Adipose tissue (tissue), 3 donors: ENCODE data around the gene CIB1. TPM values are rescaled to one million over a fixed set of nuclear protein-coding genes. Genes with fewer than 3 reads are reported as not detected.

Experiments used
- H3K27ac ChIP-seq: one replicate; pipeline ENCODE4 v1.5.1; 2013; ENCODE audit warnings: low read depth, low read length
- WGBS, 3 donors: extraction: QIAGEN DNeasy Blood & Tissue Kit; methylation state at CpG; one replicate each; pipeline ENCODE4 v1.1.7; 2013; 5-methylcytosine and 5-hydroxymethylcytosine counted together
- polyA plus RNA-seq, 3 donors: library from polyadenylated mRNA; stranded (reverse); fragments of 200-250 nt; gene quantifications; one replicate each; pipeline ENCODE4 v1.2.3, GENCODE V29; 2013
- donor health status: healthy with polysubstance abuse.
- donor health status: Bipolar disorder and iron deficiency.
- donor health status: healthy.

Gene CIB1
- polyA plus RNA-seq, 3 donors: 105 to 188 (median 112) TPM

DNA sequence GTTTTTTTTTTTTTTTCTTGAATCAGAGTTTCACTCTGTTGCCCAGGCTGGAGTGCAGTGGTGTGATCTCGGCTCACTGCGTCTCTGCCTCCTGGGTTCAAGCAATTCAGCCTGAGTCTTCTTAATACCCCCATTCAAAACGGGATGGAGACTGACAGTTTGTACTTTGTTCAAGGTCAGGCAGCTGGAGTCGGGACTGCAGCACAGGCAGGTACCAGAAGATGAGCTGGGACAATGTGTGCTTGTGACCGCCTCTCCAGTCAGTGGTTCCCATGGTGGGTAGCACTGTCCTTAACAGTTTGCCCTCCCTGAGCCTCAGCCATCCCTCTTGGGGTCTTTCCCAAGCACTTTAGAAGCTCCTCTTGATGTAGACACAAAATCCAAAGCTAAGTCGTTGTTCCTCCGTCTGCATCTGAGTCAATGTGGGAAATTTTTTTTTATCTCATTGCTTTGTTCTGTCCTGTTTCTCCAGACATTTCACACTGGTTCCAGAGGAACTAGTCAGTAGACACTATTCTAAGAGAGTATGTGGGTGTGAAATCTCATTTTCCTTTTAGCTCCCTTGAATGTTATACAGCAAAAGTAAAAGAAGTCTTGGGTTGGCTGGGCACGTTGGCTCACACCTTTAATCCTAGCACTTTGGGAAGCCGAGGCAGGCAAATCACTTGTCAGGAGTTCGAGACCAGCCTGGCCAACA is 10.3 kb upstream of the CIB1 start:
- H3K27ac ChIP-seq: no peak overlapping the region
- 78 to 91% (median 89%) methylated on average over 10 of the region's 10 CpGs for WGBS, 3 donors

- H3K27ac ChIP-seq: no peak overlapping the region
- WGBS, 3 donors: 85 to 87% (median 86%) methylated on average over 22 of the region's 22 CpGs
These were observed 7.8 kb upstream of the CIB1 start for GRCh38 chr15:90241343-90242192.

- H3K27ac ChIP-seq: no peak overlapping the region
- WGBS, 3 donors: 89 to 93% (median 92%) methylated on average over 8 of the region's 8 CpGs
These were observed 7.1 kb upstream of the CIB1 start for GRCh38 chr15:90240856-90241255.

GRCh38 chr15:90239371-90239770 is 5.6 kb upstream of the CIB1 start:
- 76 to 92% (median 80%) methylated on average over 3 of the region's 3 CpGs for WGBS, 3 donors
- no peak overlapping the region for H3K27ac ChIP-seq

- WGBS, 3 donors: 3 to 4% (median 4%) methylated on average over 43 to 49 of the region's 49 CpGs
These were observed 601 bp upstream of the CIB1 start, which contains the start of gene GDPGP1 for GRCh38 chr15:90234096-90234988. Gene GDPGP1 (plus strand): TSS chr15:90234209. CDS start chr15:90240909, 6,700 bp downstream.

GRCh38 chr15:90232941-90233386 is 777 bp downstream of the CIB1 start:
- 5 to 14% (median 8%) methylated on average over 9 of the region's 9 CpGs for WGBS, 3 donors
- H3K27ac ChIP-seq: no peak overlapping the region

More at GRCh38 chr15:90234096-90234988, 601 bp upstream of the CIB1 start, which contains the start of gene GDPGP1:
- H3K27ac ChIP-seq: peak within 1 kb of the TSS; percentile 30

GRCh38 chr15:90232196-90232595 is 1.5 kb downstream of the CIB1 start:
- WGBS, 3 donors: 41 to 89% (median 89%) methylated on average over 13 of the region's 13 CpGs
- H3K27ac ChIP-seq: no peak overlapping the region

- H3K27ac ChIP-seq: no peak overlapping the region
These were observed 2.4 kb downstream of the CIB1 start for GRCh38 chr15:90231028-90232017.

DNA sequence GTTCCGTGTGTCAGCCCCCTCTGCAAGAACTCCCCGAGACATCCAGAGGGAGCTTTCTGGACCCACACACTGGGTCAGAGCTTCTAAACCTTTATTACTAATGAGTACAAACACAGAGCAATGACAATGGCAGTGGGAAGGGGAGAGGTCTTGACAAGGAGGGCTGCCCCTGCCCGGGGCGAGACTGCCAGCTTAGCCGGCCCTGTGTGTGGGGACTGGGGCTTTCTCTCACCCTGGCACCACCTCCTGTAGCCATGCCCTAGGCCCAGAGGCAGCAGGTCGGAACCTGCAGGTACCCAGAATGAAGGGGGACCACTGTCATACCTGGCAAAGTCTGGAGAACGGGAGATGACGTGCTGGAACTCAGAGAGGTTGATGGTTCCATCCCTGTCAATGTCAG is 3.1 kb downstream of the CIB1 start:
- WGBS, 3 donors: 38 to 95% (median 80%) methylated on average over 8 of the region's 8 CpGs

More at GRCh38 chr15:90231028-90232017, 2.4 kb downstream of the CIB1 start:
- 39 to 60% (median 52%) methylated on average over 27 of the region's 27 CpGs for WGBS, 3 donors

GRCh38 chr15:90230071-90230494 is 3.7 kb downstream of the CIB1 start:
- no peak overlapping the region for H3K27ac ChIP-seq
- 24 to 79% (median 65%) methylated on average over 12 of the region's 12 CpGs for WGBS, 3 donors

More for the DNA sequence above, 3.1 kb downstream of the CIB1 start:
- H3K27ac ChIP-seq: no peak overlapping the region

DNA sequence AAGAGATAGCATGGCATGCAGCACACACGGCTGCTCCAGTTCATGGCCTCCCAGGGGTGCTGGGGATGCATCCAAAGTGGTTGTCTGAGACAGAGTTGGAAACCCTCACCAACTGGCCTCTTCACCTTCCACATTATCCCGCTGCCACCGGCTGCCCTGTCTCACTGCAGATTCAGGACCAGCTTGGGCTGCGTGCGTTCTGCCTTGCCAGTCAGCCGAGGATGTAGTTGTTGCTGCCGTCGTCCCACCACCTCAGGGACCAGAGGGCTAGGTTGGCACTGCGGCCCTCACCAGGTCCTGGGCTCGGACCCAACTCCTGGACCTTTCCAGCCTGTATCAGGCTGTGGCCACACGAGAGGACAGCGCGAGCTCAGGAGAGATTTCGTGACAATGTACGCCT is 4.8 kb downstream of the CIB1 start:
- WGBS, 3 donors: 62 to 91% (median 86%) methylated on average over 15 of the region's 15 CpGs
- no peak overlapping the region for H3K27ac ChIP-seq

DNA sequence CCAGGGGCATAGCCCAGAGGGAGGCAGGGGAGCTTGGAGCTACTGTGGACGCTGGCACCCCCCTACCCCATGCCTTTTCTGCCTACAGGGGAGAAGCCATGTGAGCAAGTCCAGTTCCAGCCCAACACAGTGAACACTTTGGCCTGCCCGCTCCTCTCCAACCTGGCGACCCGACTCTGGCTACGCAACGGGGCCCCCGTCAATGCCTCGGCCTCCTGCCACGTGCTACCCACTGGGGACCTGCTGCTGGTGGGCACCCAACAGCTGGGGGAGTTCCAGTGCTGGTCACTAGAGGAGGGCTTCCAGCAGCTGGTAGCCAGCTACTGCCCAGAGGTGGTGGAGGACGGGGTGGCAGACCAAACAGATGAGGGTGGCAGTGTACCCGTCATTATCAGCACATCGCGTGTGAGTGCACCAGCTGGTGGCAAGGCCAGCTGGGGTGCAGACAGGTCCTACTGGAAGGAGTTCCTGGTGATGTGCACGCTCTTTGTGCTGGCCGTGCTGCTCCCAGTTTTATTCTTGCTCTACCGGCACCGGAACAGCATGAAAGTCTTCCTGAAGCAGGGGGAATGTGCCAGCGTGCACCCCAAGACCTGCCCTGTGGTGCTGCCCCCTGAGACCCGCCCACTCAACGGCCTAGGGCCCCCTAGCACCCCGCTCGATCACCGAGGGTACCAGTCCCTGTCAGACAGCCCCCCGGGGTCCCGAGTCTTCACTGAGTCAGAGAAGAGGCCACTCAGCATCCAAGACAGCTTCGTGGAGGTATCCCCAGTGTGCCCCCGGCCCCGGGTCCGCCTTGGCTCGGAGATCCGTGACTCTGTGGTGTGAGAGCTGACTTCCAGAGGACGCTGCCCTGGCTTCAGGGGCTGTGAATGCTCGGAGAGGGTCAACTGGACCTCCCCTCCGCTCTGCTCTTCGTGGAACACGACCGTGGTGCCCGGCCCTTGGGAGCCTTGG is 5.6 kb downstream of the CIB1 start:
- WGBS, 3 donors: 47 to 92% (median 88%) methylated on average over 36 to 38 of the region's 38 CpGs
- H3K27ac ChIP-seq: no peak overlapping the region

DNA sequence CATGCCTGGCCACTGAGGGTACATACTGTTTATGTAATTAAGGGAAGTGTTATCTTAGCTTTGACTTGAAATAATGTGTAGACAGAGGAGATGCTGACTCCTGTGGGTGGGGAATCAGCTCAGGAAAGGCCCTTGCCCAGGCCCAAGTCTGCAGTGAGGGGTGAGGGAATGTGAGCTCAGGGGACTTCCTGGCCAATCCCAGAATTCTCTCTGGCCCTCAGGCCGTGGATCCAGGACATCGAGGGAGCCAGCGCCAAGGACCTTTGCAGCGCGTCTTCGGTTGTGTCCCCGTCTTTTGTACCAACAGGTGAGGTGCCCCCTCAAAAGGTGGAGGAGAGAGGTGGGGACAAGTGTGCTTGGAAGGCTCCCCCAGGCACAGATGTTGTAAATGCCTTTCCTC is 6.4 kb downstream of the CIB1 start:
- H3K27ac ChIP-seq: no peak overlapping the region
- 92 to 94% (median 93%) methylated on average over 7 of the region's 7 CpGs for WGBS, 3 donors

DNA sequence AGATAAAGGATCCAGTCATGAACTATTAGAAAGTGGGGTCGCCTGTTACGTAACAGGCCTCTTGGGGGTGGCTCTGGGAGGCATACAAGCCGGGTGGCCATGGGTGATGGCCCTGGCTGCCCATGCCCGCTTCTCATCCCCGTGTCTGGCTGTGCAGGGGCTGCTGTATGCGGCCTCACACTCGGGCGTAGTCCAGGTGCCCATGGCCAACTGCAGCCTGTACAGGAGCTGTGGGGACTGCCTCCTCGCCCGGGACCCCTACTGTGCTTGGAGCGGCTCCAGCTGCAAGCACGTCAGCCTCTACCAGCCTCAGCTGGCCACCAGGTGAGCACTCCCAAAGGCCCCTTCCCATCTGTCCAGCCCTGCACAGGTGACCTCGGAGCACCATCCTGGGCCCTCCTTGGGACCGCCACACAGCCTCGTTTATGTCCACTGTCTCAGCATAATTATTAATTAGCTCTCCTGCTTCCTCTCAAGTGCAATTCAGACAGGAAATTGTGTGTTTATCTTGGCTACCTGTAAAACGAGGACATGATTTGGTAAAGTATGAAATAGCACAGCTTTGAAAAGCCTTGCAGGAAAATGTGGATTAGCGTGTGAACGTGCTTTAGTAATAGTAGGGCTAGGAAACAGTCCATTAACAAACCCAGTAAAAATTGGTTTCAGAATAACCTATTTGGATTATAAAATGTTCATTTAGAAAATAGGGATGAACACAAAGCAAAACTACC is 8.1 kb downstream of the CIB1 start:
- no peak overlapping the region for H3K27ac ChIP-seq
- 77 to 79% (median 79%) methylated on average over 18 of the region's 18 CpGs for WGBS, 3 donors

DNA sequence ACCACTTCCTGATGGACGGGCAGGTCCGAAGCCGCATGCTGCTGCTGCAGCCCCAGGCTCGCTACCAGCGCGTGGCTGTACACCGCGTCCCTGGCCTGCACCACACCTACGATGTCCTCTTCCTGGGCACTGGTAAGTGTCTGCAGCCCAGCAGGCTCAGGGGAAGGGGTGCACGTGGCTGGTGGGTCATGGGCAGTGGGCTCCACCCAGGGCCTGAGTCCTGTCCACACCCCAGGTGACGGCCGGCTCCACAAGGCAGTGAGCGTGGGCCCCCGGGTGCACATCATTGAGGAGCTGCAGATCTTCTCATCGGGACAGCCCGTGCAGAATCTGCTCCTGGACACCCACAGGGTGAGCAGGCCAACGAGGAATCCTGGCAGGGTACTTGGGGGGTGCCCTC is 8.7 kb downstream of the CIB1 start:
- H3K27ac ChIP-seq: no peak overlapping the region
- 87 to 91% (median 89%) methylated on average over 17 of the region's 17 CpGs for WGBS, 3 donors
